22Rv1 (cell line): ENCODE data around the gene TANGO2.

Experiments
- ZFX ChIP-seq: fragments of 450-650 bp; IDR thresholded peaks from 2 replicates; pipeline ENCODE4 v1.6.1; 2017; ENCODE audit warnings: antibody characterized with exemption, borderline replicate concordance
- TF ChIP-seq, protein P1 (sequence below): fragments of 450-650 bp; IDR thresholded peaks from 2 replicates; pipeline ENCODE4 v1.5.1; 2017; ENCODE audit warnings: mild to moderate bottlenecking

DNA sequence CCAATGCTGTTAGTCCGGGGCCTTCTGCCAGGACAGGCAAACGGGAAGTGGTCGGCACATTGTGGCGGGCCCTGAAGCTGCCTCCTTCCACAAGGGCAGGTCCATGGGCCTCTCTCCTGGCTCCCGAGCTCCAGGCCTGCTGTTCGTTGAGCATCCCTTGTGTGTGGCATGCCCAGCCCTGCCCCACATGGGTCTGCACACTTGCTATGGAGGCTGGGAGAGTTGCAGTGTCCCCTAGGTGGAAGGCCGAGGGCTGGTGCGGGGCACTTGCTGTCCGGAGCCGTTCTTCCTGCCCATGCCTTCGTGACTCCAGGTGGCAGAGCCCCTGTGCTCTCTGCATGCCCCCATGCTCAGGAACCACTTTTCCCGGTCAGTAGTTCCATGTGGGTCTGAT lies 33.1 kb downstream of the TANGO2 start:
- TF ChIP-seq, protein P1, sequence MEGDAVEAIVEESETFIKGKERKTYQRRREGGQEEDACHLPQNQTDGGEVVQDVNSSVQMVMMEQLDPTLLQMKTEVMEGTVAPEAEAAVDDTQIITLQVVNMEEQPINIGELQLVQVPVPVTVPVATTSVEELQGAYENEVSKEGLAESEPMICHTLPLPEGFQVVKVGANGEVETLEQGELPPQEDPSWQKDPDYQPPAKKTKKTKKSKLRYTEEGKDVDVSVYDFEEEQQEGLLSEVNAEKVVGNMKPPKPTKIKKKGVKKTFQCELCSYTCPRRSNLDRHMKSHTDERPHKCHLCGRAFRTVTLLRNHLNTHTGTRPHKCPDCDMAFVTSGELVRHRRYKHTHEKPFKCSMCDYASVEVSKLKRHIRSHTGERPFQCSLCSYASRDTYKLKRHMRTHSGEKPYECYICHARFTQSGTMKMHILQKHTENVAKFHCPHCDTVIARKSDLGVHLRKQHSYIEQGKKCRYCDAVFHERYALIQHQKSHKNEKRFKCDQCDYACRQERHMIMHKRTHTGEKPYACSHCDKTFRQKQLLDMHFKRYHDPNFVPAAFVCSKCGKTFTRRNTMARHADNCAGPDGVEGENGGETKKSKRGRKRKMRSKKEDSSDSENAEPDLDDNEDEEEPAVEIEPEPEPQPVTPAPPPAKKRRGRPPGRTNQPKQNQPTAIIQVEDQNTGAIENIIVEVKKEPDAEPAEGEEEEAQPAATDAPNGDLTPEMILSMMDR, result no peak
- no peak for TF ChIP-seq ZFX
